Hepatocyte (in vitro differentiated cells): ENCODE data around the gene VPS8. TPM values are rescaled to one million over a fixed set of nuclear protein-coding genes. Genes with fewer than 3 reads are reported as not detected.

ENCODE experiments used
- DNase-seq: peaks from one replicate; pipeline ENCODE4 v3.0.0-alpha.2; 2016; ENCODE audit warnings: low spot score
- H2AFZ ChIP-seq: fragments of 200-600 bp; sonication (generic); 2 replicates; pipeline ENCODE4 v1.6.0; 2016; ENCODE audit warnings: antibody characterized with exemption, mild to moderate bottlenecking
- H3K27ac ChIP-seq: fragments of 200-600 bp; sonication (generic); 2 replicates; pipeline ENCODE4 v1.5.1; 2016; ENCODE audit warnings: mild to moderate bottlenecking
- H3K27me3 ChIP-seq: fragments of 200-600 bp; sonication (generic); 2 replicates; pipeline ENCODE4 v1.6.1; 2016
- H3K36me3 ChIP-seq: fragments of 200-600 bp; sonication (generic); replicated peaks from 2 replicates; pipeline ENCODE4 v1.5.1; 2016; ENCODE audit warnings: low read depth; ENCODE audit not compliant: insufficient read depth
- H3K4me1 ChIP-seq: fragments of 200-600 bp; sonication (generic); 2 replicates; pipeline ENCODE4 v1.5.1; 2016; ENCODE audit warnings: mild to moderate bottlenecking, moderate library complexity; ENCODE audit not compliant: insufficient read depth
- H3K4me2 ChIP-seq: fragments of 200-600 bp; sonication (generic); 2 replicates; pipeline ENCODE4 v1.6.0; 2016
- H3K4me3 ChIP-seq: fragments of 200-600 bp; sonication (generic); 2 replicates; pipeline ENCODE4 v1.5.1; 2016; ENCODE audit warnings: mild to moderate bottlenecking
- H3K79me2 ChIP-seq: fragments of 200-600 bp; sonication (generic); 2 replicates; pipeline ENCODE4 v1.6.0; 2017; ENCODE audit warnings: mild to moderate bottlenecking
- H3K9me2 ChIP-seq: fragments of 200-600 bp; sonication (generic); replicated peaks from 2 replicates; pipeline ENCODE4 v1.6.0; 2017; ENCODE audit warnings: mild to moderate bottlenecking; ENCODE audit not compliant: insufficient read depth
- H3K9me3 ChIP-seq: fragments of 200-600 bp; sonication (generic); 2 replicates; pipeline ENCODE4 v1.5.1; 2016; ENCODE audit warnings: low read depth, mild to moderate bottlenecking
- H4K20me1 ChIP-seq: fragments of 200-600 bp; sonication (generic); 2 replicates; pipeline ENCODE4 v1.6.0; 2016; ENCODE audit warnings: mild to moderate bottlenecking; ENCODE audit not compliant: insufficient read depth, poor library complexity, severe bottlenecking
- EZH2 ChIP-seq: fragments of 200-600 bp; sonication (generic); IDR thresholded peaks from 2 replicates; pipeline ENCODE4 v1.6.1; 2016; ENCODE audit warnings: antibody characterized with exemption, mild to moderate bottlenecking, borderline replicate concordance
- EZH2phosphoT487 ChIP-seq: fragments of 200-600 bp; sonication (generic); IDR thresholded peaks from one replicate; pipeline ENCODE4 v1.6.1; 2018; ENCODE audit warnings: antibody characterized with exemption, mild to moderate bottlenecking, low read depth, moderate library complexity; ENCODE audit not compliant: unreplicated experiment, severe bottlenecking
- WGBS: methylation state at CpG from one replicate; pipeline ENCODE4 v1.1.6; 2016; ENCODE audit warnings: low lambda C conversion rate; ENCODE audit errors: missing lambda C conversion rate; 5-methylcytosine and 5-hydroxymethylcytosine counted together
- polyA plus RNA-seq: library from polyadenylated mRNA; unstranded; fragments of >200 nt; fragmentation: Nextera tagmentation; extraction: Ambion mirVana; gene quantifications from 2 replicates; pipeline ENCODE4 v1.2.1, GENCODE V29; 2016
- total RNA-seq: library from RNA; depleted of rRNA; stranded (reverse); fragments of >200 nt; gene quantifications from 2 replicates; pipeline ENCODE4 v1.2.3, GENCODE V29; 2014
- TF ChIP-seq, protein P1 (sequence below): fragments of 200-600 bp; sonication (generic); IDR thresholded peaks from 2 replicates; pipeline ENCODE4 v1.5.1; 2016; ENCODE audit warnings: antibody characterized with exemption, mild to moderate bottlenecking; ENCODE audit not compliant: poor library complexity

Gene VPS8
- total and polyA plus RNA-seq, 2 experiments from 2014 or later = 20.5 to 61.9 TPM

DNA sequence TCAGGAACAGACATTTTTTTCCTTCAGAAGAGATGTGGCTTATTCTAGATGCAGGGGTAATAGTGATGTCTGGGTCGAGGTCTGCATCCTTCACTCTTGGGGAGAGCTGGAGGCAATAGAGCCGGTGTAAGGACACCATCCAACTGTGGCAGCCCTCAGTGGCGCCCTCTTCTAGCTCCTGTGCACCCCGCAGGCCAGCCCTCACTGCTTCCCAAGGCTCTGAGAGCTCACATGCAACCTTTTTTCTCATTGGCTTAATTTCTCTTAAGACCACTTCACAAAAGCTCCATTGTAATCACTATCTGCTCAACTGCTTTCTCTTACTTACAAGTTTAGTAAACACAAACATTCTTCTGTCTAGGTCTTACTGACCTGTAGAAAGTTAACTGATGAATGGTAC, 3.9 kb upstream of the VPS8 start:
- TF ChIP-seq, protein P1, sequence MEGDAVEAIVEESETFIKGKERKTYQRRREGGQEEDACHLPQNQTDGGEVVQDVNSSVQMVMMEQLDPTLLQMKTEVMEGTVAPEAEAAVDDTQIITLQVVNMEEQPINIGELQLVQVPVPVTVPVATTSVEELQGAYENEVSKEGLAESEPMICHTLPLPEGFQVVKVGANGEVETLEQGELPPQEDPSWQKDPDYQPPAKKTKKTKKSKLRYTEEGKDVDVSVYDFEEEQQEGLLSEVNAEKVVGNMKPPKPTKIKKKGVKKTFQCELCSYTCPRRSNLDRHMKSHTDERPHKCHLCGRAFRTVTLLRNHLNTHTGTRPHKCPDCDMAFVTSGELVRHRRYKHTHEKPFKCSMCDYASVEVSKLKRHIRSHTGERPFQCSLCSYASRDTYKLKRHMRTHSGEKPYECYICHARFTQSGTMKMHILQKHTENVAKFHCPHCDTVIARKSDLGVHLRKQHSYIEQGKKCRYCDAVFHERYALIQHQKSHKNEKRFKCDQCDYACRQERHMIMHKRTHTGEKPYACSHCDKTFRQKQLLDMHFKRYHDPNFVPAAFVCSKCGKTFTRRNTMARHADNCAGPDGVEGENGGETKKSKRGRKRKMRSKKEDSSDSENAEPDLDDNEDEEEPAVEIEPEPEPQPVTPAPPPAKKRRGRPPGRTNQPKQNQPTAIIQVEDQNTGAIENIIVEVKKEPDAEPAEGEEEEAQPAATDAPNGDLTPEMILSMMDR = no peak
- TF ChIP-seq EZH2 (no peak), EZH2phosphoT487 (no peak)
- H3K27me3 ChIP-seq = no peaks in the 10 kb centered on the region
- H3K9me2 ChIP-seq = no peaks in the 10 kb centered on the region
- no peaks in the 10 kb centered on the region for H3K9me3 ChIP-seq
- H3K36me3 ChIP-seq = no peaks in the 10 kb centered on the region
- no peak overlapping the region for H3K4me2 ChIP-seq
- H4K20me1 ChIP-seq = no peaks in the 10 kb centered on the region
- H2AFZ ChIP-seq = no peak overlapping the region
- WGBS = 33% methylated on average over 4 of the region's 4 CpGs
- H3K79me2 ChIP-seq = peaks cover 7% of the 10 kb centered on the region
- H3K4me3 ChIP-seq = no peak overlapping the region
- DNase-seq = peak; percentile 26
- no peak overlapping the region for H3K27ac ChIP-seq
- H3K4me1 ChIP-seq = peaks cover 17% of the 10 kb centered on the region

DNA sequence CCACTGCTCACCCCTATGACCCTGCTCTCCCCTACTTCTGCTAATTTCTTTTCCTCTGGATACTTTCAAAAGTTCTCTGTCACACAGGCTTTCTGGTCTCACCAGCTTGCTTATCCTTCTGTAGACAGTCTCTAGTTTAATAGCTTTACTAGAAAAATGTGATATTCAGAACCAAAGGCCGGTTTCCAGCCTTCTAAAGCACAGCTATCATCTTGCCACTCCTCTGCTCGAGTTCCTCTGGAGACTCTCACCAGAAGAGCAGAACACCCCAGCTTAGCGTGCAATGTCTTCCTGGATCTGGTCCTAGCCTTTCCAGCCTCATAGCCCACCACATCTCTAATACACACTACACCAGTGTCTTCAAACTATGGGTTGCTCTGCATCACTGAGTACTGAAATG, 1.8 kb upstream of the VPS8 start:
- H3K9me2 ChIP-seq = no peaks in the 10 kb centered on the region
- no peaks in the 10 kb centered on the region for H3K36me3 ChIP-seq
- no peak overlapping the region for H2AFZ ChIP-seq
- no peak overlapping the region for H3K27ac ChIP-seq
- TF ChIP-seq, protein P1 = no peak
- TF ChIP-seq EZH2phosphoT487 (no peak), EZH2 (no peak)
- H3K9me3 ChIP-seq = no peaks in the 10 kb centered on the region
- peaks cover 27% of the 10 kb centered on the region for H3K79me2 ChIP-seq
- H3K4me1 ChIP-seq = peaks cover 19% of the 10 kb centered on the region
- 81% methylated on average over 3 of the region's 3 CpGs for WGBS
- H3K4me2 ChIP-seq = no peak overlapping the region
- no peak overlapping the region for H3K4me3 ChIP-seq
- no peaks in the 10 kb centered on the region for H3K27me3 ChIP-seq
- DNase-seq = no peak
- H4K20me1 ChIP-seq = no peaks in the 10 kb centered on the region

DNA sequence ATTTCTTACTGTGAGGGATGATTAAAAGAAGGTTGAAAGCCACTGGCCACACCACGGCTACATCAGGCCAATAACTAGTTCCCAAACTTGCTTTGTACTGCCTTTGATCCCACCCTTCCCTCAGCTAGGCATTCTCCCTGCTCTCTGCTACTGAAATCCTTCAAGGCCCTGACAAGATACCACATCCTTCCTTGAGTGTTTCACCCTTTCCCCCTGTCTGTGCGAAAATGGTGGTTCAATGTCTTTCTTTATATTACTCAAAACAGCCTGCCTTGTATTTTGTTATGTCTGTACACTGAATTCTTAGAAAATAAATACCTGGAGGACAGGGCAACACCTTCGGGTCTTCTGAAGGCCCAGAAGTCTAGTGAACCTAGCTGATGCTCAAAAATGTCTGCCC, 932 bp upstream of the VPS8 start:
- WGBS = 87% methylated on average over 3 of the region's 3 CpGs
- no peak overlapping the region for H3K4me3 ChIP-seq
- no peaks in the 10 kb centered on the region for H3K9me2 ChIP-seq

More for the DNA sequence above, 932 bp upstream of the VPS8 start:
- Histone ChIP-seq H3K27ac (no peak overlapping the region), H3K27me3 (no peaks in the 10 kb centered on the region), H2AFZ (peak overlapping the region; percentile 82), H3K9me3 (no peaks in the 10 kb centered on the region), H3K79me2 (peaks cover 36% of the 10 kb centered on the region), H4K20me1 (no peaks in the 10 kb centered on the region), H3K4me2 (no peak overlapping the region), H3K4me1 (peaks cover 10% of the 10 kb centered on the region), H3K36me3 (no peaks in the 10 kb centered on the region)
- TF ChIP-seq EZH2phosphoT487 (no peak), EZH2 (no peak)
- TF ChIP-seq, protein P1 = no peak
- DNase-seq = no peak
